Lung (tissue), 12 donors: ENCODE results near the gene CLASRP. TPM values are rescaled to one million over a fixed set of nuclear protein-coding genes. Genes with fewer than 3 reads are reported as not detected.

Source experiments
- ATAC-seq: fragments of 200-7000 bp; cut with Tn5 transposase; one replicate; pipeline ENCODE4 v1.9.1; 2020; ENCODE audit warnings: moderate number of reproducible peaks; ENCODE audit not compliant: insufficient read depth, low FRiP score
- DNase-seq, 3 donors: peaks; one replicate each; pipeline ENCODE4 v3.0.0-alpha.2; 2013 to 2017
- H3K27ac ChIP-seq, 2 donors: one replicate each; pipeline ENCODE4 v1.5.1; 2013; ENCODE audit warnings: mild to moderate bottlenecking in 2 of 2, moderate library complexity in 2 of 2, control low read depth in 1 of 2, inconsistent platforms in 1 of 2, low read depth in 1 of 2, low read length in 1 of 2
- H3K27me3 ChIP-seq, 3 donors: one replicate each; pipeline ENCODE4 v1.5.1; 2013; ENCODE audit warnings: low read length in 2 of 3; ENCODE audit not compliant: control insufficient read depth in 3 of 3, insufficient read depth in 3 of 3
- H3K36me3 ChIP-seq, 4 donors: one replicate each; pipeline ENCODE4 v1.5.1; 2013; ENCODE audit warnings: low read length in 4 of 4, mild to moderate bottlenecking in 1 of 4, moderate library complexity in 1 of 4; ENCODE audit not compliant: control insufficient read depth in 4 of 4, insufficient read depth in 4 of 4
- H3K4me1 ChIP-seq, 5 donors: one replicate each; pipeline ENCODE4 v1.5.1; 2013; ENCODE audit warnings: low read length in 5 of 5, mild to moderate bottlenecking in 2 of 5, moderate library complexity in 1 of 5; ENCODE audit not compliant: control insufficient read depth in 5 of 5, insufficient read depth in 5 of 5
- H3K4me3 ChIP-seq: one replicate; pipeline ENCODE4 v1.5.1; 2013; ENCODE audit warnings: mild to moderate bottlenecking, control low read depth, moderate library complexity
- H3K9ac ChIP-seq, 2 donors: one replicate each; pipeline ENCODE4 v1.5.1; 2013; ENCODE audit warnings: low read length in 2 of 2, control low read depth in 1 of 2; ENCODE audit not compliant: insufficient read depth in 1 of 2
- H3K9me3 ChIP-seq, 4 donors: one replicate each; pipeline ENCODE4 v1.5.1; 2013; ENCODE audit warnings: low read length in 3 of 4, mild to moderate bottlenecking in 1 of 4, moderate library complexity in 1 of 4; ENCODE audit not compliant: control insufficient read depth in 4 of 4, insufficient read depth in 3 of 4
- WGBS, 2 donors: extraction: QIAGEN DNeasy Blood & Tissue Kit; methylation state at CpG; one replicate each; pipeline ENCODE4 v1.1.7; 2013; 5-methylcytosine and 5-hydroxymethylcytosine counted together
- polyA plus RNA-seq, 2 donors: library from polyadenylated mRNA; stranded (reverse); fragments of 200-250 nt; gene quantifications; one replicate each; pipeline ENCODE4 v1.2.1, GENCODE V29; 2013
- total RNA-seq, 2 donors: library from RNA; depleted of rRNA in 1 of 2; stranded (reverse); fragments of >200 nt in 1 of 2; gene quantifications; one replicate each; pipeline ENCODE4 v1.2.1, GENCODE V29; 2014 to 2021
- TF ChIP-seq, protein P1 (sequence below): IDR thresholded peaks from 2 replicates; pipeline ENCODE4 v1.5.1; 2012; ENCODE audit warnings: mild to moderate bottlenecking; ENCODE audit errors: control extremely low read depth, extremely low read depth
- donor health status: control.
- donor health status: control.
- donor health status: Bipolar disorder and iron deficiency.
- donor health status: healthy.
- donor health status: DM: yes; HTN: yes; CAD: no.

The CLASRP gene
- total and polyA plus RNA-seq, 4 donors = 23.9 to 107 (median 57.6) TPM

DNA sequence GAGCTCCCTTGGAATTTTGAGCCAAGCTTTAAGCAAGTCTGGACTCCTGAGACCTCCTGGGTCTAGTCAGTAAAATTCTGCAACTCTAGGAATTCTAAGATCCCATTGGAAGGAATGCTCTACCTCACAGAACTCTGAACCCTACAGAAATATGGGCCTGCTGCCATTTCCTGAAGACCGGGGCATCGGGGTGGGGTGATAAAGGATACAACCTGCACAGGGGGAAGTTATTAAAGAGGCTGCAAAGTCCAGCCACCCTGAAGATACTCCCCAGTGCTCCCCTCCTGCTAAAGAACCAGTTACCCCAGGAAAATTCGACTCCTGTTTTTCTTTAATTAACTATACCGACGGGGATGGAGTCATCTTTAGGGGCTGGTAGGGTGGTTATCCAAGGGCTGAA, 51.8 kb downstream of the CLASRP start:
- DNase-seq (no peak), ATAC-seq (no peak)
- no peak overlapping the region for H3K4me3 ChIP-seq
- peak overlapping the region in 1 of 2 donors; percentile 81 for H3K27ac ChIP-seq
- 70 to 71% methylated on average over 5 of the region's 5 CpGs for WGBS, 2 donors
- no peaks in the 10 kb centered on the region for H3K27me3 ChIP-seq
- peaks cover 0 to 9% (median 4%) of the 10 kb centered on the region in 4 donors for H3K36me3 ChIP-seq
- H3K4me1 ChIP-seq = peaks cover 6 to 25% (median 11%) of the 10 kb centered on the region in 5 donors
- TF ChIP-seq, protein P1, sequence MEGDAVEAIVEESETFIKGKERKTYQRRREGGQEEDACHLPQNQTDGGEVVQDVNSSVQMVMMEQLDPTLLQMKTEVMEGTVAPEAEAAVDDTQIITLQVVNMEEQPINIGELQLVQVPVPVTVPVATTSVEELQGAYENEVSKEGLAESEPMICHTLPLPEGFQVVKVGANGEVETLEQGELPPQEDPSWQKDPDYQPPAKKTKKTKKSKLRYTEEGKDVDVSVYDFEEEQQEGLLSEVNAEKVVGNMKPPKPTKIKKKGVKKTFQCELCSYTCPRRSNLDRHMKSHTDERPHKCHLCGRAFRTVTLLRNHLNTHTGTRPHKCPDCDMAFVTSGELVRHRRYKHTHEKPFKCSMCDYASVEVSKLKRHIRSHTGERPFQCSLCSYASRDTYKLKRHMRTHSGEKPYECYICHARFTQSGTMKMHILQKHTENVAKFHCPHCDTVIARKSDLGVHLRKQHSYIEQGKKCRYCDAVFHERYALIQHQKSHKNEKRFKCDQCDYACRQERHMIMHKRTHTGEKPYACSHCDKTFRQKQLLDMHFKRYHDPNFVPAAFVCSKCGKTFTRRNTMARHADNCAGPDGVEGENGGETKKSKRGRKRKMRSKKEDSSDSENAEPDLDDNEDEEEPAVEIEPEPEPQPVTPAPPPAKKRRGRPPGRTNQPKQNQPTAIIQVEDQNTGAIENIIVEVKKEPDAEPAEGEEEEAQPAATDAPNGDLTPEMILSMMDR = no peak
- no peak overlapping the region for H3K9ac ChIP-seq
- no peaks in the 10 kb centered on the region for H3K9me3 ChIP-seq

DNA sequence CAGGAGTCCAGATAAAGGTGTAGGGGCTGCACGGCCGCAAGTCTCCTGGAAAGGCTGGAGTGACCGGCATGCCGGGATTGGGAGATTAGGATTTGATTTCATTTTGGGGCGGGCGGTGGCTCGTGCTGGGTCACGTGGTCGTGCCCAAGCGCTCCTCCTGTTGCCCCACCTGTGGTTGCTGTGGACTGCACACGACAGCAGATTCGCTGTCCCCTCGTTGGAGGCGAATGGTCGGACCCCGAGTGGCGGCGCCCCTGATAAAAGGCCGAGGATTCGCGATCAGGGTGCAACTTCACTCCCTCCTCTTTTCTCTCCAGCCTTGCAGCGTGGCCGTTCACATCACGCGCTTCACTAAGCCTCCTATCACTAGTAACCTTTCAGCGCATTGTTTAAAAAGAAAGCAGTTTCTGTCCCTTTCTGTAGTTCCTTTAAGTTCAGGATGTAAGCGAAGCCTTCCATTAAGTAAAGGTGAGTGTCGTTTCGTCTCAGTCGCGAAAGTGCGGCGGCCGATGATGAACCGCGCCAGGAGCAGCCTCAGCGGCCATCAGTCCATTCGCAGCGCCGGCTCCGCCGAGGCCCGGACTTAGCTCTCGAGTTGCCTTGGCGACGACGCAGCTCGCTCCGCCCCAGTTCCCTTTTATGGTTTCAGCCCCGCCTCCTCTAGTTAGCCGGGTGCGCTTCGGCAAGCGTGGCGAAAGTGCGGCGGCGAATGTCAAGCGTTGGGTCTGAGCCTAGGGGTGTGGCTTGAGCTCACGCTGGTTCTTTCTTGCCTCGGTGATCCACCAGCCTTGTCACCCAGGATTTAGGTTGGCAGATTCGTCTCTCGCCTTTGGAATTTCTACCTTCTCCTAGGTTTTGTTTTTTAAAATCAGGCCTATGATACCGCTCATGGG, 52.4 kb downstream of the CLASRP start:
- no peaks in the 10 kb centered on the region for H3K9me3 ChIP-seq
- peak overlapping the region; percentile 11 for H3K4me3 ChIP-seq
- peaks cover 0 to 9% (median 2%) of the 10 kb centered on the region in 4 donors for H3K36me3 ChIP-seq
- H3K27ac ChIP-seq = peak overlapping the region; percentile 69 to 84
- 18 to 20% methylated on average over 64 of the region's 64 CpGs for WGBS, 2 donors
- TF ChIP-seq, protein P1 = no peak
- no peaks in the 10 kb centered on the region for H3K27me3 ChIP-seq
- H3K4me1 ChIP-seq = peaks cover 6 to 25% (median 14%) of the 10 kb centered on the region in 5 donors
- peak overlapping the region; percentile 20 to 66 for H3K9ac ChIP-seq
- DNase-seq (peak; percentile 99 to 100 (median 99)), ATAC-seq (peak; percentile 89)

DNA sequence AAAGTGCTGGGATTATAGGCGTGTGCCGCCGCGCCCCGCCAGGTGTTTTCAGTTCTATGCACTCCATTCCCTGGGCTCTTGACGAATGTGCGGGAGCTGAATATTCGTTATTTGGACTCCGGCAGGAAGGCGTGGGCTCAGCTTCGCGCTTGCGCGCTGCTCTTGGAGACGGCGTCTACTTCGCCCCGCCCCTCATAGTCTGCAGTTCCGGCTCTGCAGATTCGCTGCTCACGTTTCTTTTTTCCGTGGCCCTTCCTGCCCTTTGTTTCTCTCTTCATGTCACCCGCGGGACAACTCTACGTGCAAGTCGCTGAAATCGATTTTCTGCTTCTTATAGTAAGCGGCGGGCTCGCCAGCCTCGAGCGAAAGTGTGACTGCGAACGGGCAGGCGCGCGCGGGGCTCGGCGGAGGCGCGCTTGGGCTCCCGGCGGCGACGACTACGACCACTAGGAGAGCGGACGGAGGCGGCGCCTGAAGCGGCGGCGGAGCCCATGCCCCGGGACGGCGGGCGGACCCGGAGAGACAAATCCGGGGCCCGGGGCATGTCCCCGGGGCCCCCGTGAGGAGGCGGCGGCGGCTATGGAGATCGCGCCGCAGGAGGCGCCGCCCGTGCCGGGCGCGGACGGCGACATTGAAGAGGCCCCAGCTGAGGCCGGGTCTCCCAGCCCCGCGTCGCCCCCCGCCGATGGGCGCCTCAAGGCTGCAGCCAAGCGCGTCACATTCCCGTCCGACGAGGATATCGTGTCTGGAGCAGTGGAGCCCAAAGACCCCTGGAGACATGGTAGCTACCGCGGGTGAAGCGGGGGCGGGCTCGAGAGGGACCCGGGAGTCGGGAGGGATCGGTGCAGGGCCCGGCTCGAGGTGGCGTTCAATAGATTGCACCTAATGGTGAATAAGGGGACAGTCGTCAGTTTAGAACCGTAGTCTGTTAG, 54.2 kb downstream of the CLASRP start, which contains the start of gene PPP1R37:
TSS of gene PPP1R37 (plus strand) at position 433 of the 932 bp plus-strand sequence. CDS start at position 580, 147 bp downstream.
- TF ChIP-seq, protein P1 = no peak
- WGBS, 2 donors = 0% methylated on average over 85 to 103 of the region's 103 CpGs
- Histone ChIP-seq H3K9me3 (no peaks in the 10 kb centered on the region), H3K4me1 (peaks cover 9 to 30% (median 22%) of the 10 kb centered on the region in 5 donors), H3K4me3 (peak within 1 kb of the TSS; percentile 96), H3K9ac (peak within 1 kb of the TSS; percentile 76 to 82), H3K27me3 (no peaks in the 10 kb centered on the region), H3K27ac (peak within 1 kb of the TSS; percentile 69 to 96), H3K36me3 (peaks cover 0 to 7% (median 2%) of the 10 kb centered on the region in 4 donors)
- DNase-seq = peak; percentile 96 to 99 (median 98)
- ATAC-seq = peak; percentile 88
